ENCODE data around the gene CABP7.
A peak's percentile ranks its signal among the peaks of the same experiment; 100 is the strongest.

The CABP7 gene

GRCh38 chr22:29748248-29748893 lies 28.6 kb downstream of the CABP7 start:
- H3K79me2 ChIP-seq (ENCODE audit: insufficient read depth, low read length): no peaks in the 10 kb centered on the region
- no peaks in the 10 kb centered on the region for H3K27me3 ChIP-seq (ENCODE audit: insufficient read depth, low read length, poor library complexity)
- H4K20me1 ChIP-seq (ENCODE audit: insufficient read depth, low read length): no peaks in the 10 kb centered on the region
- TF ChIP-seq EZH2 (IDR thresholded peaks at IDR 0.05; ENCODE audit: borderline replicate concordance, low read depth, low read length, severe bottlenecking) (no peak), CTCF (IDR thresholded peaks at IDR 0.05; ENCODE audit: borderline replicate concordance, extremely low read depth, low read length, poor library complexity, severe bottlenecking) (no peak)
- ATAC-seq (ENCODE audit: insufficient read depth, low read depth) (no peak), DNase-seq (no peak)
- H3K4me1 ChIP-seq (ENCODE audit: insufficient read depth, low read length): no peaks in the 10 kb centered on the region
- no peak overlapping the region for H3K27ac ChIP-seq (ENCODE audit: low read length)
- H2AFZ ChIP-seq (ENCODE audit: low read depth, low read length): no peak overlapping the region
- no peak overlapping the region for H3K9ac ChIP-seq (ENCODE audit: low read depth, low read length)
- H3K36me3 ChIP-seq (ENCODE audit: insufficient read depth, low read length): peaks cover 35% of the 10 kb centered on the region
- no peaks in the 10 kb centered on the region for H3K9me3 ChIP-seq (ENCODE audit: insufficient read depth, low read length, severe bottlenecking)
- H3K4me3 ChIP-seq (ENCODE audit: low read depth in 1 of 2, low read length in 2 of 2): no peak overlapping the region
- no peak overlapping the region for H3K4me2 ChIP-seq (ENCODE audit: insufficient read depth, low read length)

GRCh38 chr22:29750029-29750428 lies 30.2 kb downstream of the CABP7 start:
- Histone ChIP-seq H3K4me2 (ENCODE audit: insufficient read depth, low read length) (no peak overlapping the region), H4K20me1 (ENCODE audit: insufficient read depth, low read length) (no peaks in the 10 kb centered on the region), H3K4me3 (ENCODE audit: low read depth in 1 of 2, low read length in 2 of 2) (no peak overlapping the region), H3K9me3 (ENCODE audit: insufficient read depth, low read length, severe bottlenecking) (no peaks in the 10 kb centered on the region), H3K36me3 (ENCODE audit: insufficient read depth, low read length) (peaks cover 32% of the 10 kb centered on the region), H3K4me1 (ENCODE audit: insufficient read depth, low read length) (no peaks in the 10 kb centered on the region), H3K27me3 (ENCODE audit: insufficient read depth, low read length, poor library complexity) (no peaks in the 10 kb centered on the region), H2AFZ (ENCODE audit: low read depth, low read length) (no peak overlapping the region), H3K79me2 (ENCODE audit: insufficient read depth, low read length) (no peaks in the 10 kb centered on the region), H3K27ac (ENCODE audit: low read length) (no peak overlapping the region), H3K9ac (ENCODE audit: low read depth, low read length) (no peak overlapping the region)
- ATAC-seq (ENCODE audit: insufficient read depth, low read depth): no peak
- no peak for DNase-seq
- no peak for TF ChIP-seq EZH2 (IDR thresholded peaks at IDR 0.05; ENCODE audit: borderline replicate concordance, low read depth, low read length, severe bottlenecking)
- TF ChIP-seq CTCF (IDR thresholded peaks at IDR 0.05; ENCODE audit: borderline replicate concordance, extremely low read depth, low read length, poor library complexity, severe bottlenecking): no peak

- DNase-seq (peak; percentile 50), ATAC-seq (ENCODE audit: insufficient read depth, low read depth) (peak; percentile 77)
- Histone ChIP-seq H2AFZ (ENCODE audit: low read depth, low read length) (no peak overlapping the region), H3K4me3 (ENCODE audit: low read depth in 1 of 2, low read length in 2 of 2) (no peak overlapping the region), H4K20me1 (ENCODE audit: insufficient read depth, low read length) (0 out of 2 replicates have a peak, but pooled peaks cover 3% of the 10 kb centered on the region), H3K4me2 (ENCODE audit: insufficient read depth, low read length) (no peak overlapping the region), H3K36me3 (ENCODE audit: insufficient read depth, low read length) (peaks cover 27% of the 10 kb centered on the region), H3K4me1 (ENCODE audit: insufficient read depth, low read length) (no peaks in the 10 kb centered on the region), H3K27me3 (ENCODE audit: insufficient read depth, low read length, poor library complexity) (no peaks in the 10 kb centered on the region), H3K27ac (ENCODE audit: low read length) (no peak overlapping the region), H3K9me3 (ENCODE audit: insufficient read depth, low read length, severe bottlenecking) (no peaks in the 10 kb centered on the region), H3K9ac (ENCODE audit: low read depth, low read length) (no peak overlapping the region), H3K79me2 (ENCODE audit: insufficient read depth, low read length) (no peaks in the 10 kb centered on the region)
- TF ChIP-seq CTCF (IDR thresholded peaks at IDR 0.05; ENCODE audit: borderline replicate concordance, extremely low read depth, low read length, poor library complexity, severe bottlenecking) (no peak), EZH2 (IDR thresholded peaks at IDR 0.05; ENCODE audit: borderline replicate concordance, low read depth, low read length, severe bottlenecking) (no peak)
Measured at GRCh38 chr22:29750559-29751538, 31.0 kb downstream of the CABP7 start.
